Breast epithelium (tissue), 4 donors: ENCODE results near the gene SUPT20H. TPM values are rescaled to one million over a fixed set of nuclear protein-coding genes. Genes with fewer than 3 reads are reported as not detected.

Experiments
- DNase-seq, 2 donors: peaks; one replicate each; pipeline ENCODE4 v3.0.0-alpha.2; 2019; ENCODE audit warnings: low spot score in 2 of 2
- H3K27ac ChIP-seq, 2 donors: fragments of 200-600 bp; sonication (generic) in 1 of 2; one replicate each; pipeline ENCODE4 v1.5.1; 2016 to 2019; ENCODE audit warnings: mild to moderate bottlenecking in 1 of 2
- H3K27me3 ChIP-seq, 2 donors: fragments of 200-600 bp; sonication (generic) in 1 of 2; one replicate each; pipeline versions ENCODE4 v1.5.1 to v1.6.0; 2017 to 2019; ENCODE audit warnings: control low read depth in 1 of 2, mild to moderate bottlenecking in 1 of 2
- H3K36me3 ChIP-seq: fragments of 200-600 bp; one replicate; pipeline ENCODE4 v1.5.1; 2019
- H3K4me1 ChIP-seq, 2 donors: fragments of 200-600 bp; sonication (generic); one replicate each; pipeline ENCODE4 v1.5.1; 2016 to 2019; ENCODE audit warnings: control low read depth in 1 of 2
- H3K4me3 ChIP-seq, 3 donors: fragments of 200-600 bp; sonication (generic); 1 replicate in 2 of 3; 2 replicates in 1 of 3; pipeline ENCODE4 v1.5.1; 2016 to 2019; ENCODE audit warnings: mild to moderate bottlenecking in 3 of 3, moderate library complexity in 2 of 3
- H3K9me3 ChIP-seq, 2 donors: fragments of 200-600 bp; sonication (generic) in 1 of 2; one replicate each; pipeline ENCODE4 v1.5.1; 2016 to 2019; ENCODE audit warnings: control low read depth in 1 of 2
- POLR2A ChIP-seq: fragments of 450-650 bp; IDR thresholded peaks from one replicate; pipeline ENCODE4 v1.6.1; 2016; ENCODE audit warnings: antibody characterized with exemption, mild to moderate bottlenecking, moderate library complexity
- POLR2AphosphoS5 ChIP-seq, 3 donors: sonication (generic); formaldehyde crosslinking; IDR thresholded peaks; one replicate each; pipeline ENCODE4 v1.6.1; 2017; ENCODE audit warnings: antibody characterized with exemption in 3 of 3
- intact Hi-C: fragments of 100-400 bp; cut with DNase I; formaldehyde crosslinking; loops from one replicate; pipeline ENCODE4 v1.15.1; 2023; ENCODE audit warnings: low total_unique reads
- total RNA-seq, 3 donors: library from RNA; depleted of rRNA; stranded (reverse); fragments of >200 nt; gene quantifications; one replicate each; pipeline ENCODE4 v1.1.0, GENCODE V29; 2016
- TF ChIP-seq, protein P1 (sequence below), 3 donors: fragments of 450-650 bp; IDR thresholded peaks; one replicate each; pipeline ENCODE4 v1.5.1; 2016 to 2017; ENCODE audit warnings: antibody characterized with exemption in 3 of 3, mild to moderate bottlenecking in 3 of 3, moderate library complexity in 3 of 3

Gene SUPT20H
- total RNA-seq, 3 donors from 2014 or later, result 33.4 to 94.8 (median 55.7) TPM

DNA sequence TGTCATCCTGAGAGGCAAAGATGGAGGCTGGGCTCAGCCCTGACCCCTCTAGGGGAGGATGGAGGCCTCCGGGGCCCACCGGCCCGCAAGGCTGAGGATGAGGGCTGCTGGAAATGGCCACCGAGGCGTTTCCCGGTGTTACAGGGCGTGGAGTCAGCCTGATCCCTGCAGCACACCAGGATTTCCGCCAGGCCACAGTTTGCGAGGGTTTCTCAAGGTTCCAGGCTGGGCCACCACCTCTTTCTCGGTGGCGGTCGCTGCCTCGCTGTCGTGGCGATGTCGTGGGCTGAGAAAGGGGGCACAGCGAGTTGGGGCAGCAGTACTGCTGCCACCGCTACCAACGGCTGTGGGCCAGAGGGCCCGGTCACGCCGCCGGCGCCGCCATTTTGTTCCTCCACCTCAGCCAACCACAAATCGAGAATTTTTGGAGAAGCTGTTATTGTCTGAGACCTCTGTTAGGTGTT lies 45.8 kb upstream of the SUPT20H start, which contains the start of gene CSNK1A1L:
Gene CSNK1A1L (minus strand): TSS at position 414 of the 464 bp plus-strand sequence. CDS start 408 bp downstream, at position 6.
- Histone ChIP-seq H3K4me1 (no peaks in the 10 kb centered on the region), H3K36me3 (no peaks in the 10 kb centered on the region), H3K27ac (no peak within 1 kb of the TSS), H3K4me3 (no peak within 1 kb of the TSS), H3K27me3 (no peaks in the 10 kb centered on the region), H3K9me3 (no peaks in the 10 kb centered on the region)
- no peak for DNase-seq
- TF ChIP-seq POLR2A (no peak), POLR2AphosphoS5 (IDR thresholded peaks at IDR 0.05) (no peak)
- TF ChIP-seq, protein P1, sequence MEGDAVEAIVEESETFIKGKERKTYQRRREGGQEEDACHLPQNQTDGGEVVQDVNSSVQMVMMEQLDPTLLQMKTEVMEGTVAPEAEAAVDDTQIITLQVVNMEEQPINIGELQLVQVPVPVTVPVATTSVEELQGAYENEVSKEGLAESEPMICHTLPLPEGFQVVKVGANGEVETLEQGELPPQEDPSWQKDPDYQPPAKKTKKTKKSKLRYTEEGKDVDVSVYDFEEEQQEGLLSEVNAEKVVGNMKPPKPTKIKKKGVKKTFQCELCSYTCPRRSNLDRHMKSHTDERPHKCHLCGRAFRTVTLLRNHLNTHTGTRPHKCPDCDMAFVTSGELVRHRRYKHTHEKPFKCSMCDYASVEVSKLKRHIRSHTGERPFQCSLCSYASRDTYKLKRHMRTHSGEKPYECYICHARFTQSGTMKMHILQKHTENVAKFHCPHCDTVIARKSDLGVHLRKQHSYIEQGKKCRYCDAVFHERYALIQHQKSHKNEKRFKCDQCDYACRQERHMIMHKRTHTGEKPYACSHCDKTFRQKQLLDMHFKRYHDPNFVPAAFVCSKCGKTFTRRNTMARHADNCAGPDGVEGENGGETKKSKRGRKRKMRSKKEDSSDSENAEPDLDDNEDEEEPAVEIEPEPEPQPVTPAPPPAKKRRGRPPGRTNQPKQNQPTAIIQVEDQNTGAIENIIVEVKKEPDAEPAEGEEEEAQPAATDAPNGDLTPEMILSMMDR (IDR thresholded peaks at IDR 0.05), result no peak
- intact Hi-C loops, result no loop called here

GRCh38 chr13:37102896-37103295 lies 43.4 kb upstream of the SUPT20H start:
- no peak overlapping the region for H3K4me3 ChIP-seq
- no peaks in the 10 kb centered on the region for H3K27me3 ChIP-seq
- H3K9me3 ChIP-seq, result no peaks in the 10 kb centered on the region
- H3K36me3 ChIP-seq, result no peaks in the 10 kb centered on the region
- intact Hi-C loops, result no loop called here
- H3K27ac ChIP-seq, result no peak overlapping the region
- no peaks in the 10 kb centered on the region for H3K4me1 ChIP-seq
- TF ChIP-seq POLR2AphosphoS5 (IDR thresholded peaks at IDR 0.05), result no peak
- TF ChIP-seq POLR2A, result no peak
- TF ChIP-seq, protein P1 (IDR thresholded peaks at IDR 0.05), result no peak
- no peak for DNase-seq

GRCh38 chr13:37101201-37101600 lies 41.7 kb upstream of the SUPT20H start:
- Histone ChIP-seq H3K27ac (no peak overlapping the region), H3K4me3 (no peak overlapping the region), H3K9me3 (no peaks in the 10 kb centered on the region), H3K4me1 (no peaks in the 10 kb centered on the region), H3K36me3 (no peaks in the 10 kb centered on the region), H3K27me3 (no peaks in the 10 kb centered on the region)
- intact Hi-C loops, result no loop called here
- no peak for DNase-seq
- no peak for TF ChIP-seq POLR2AphosphoS5 (IDR thresholded peaks at IDR 0.05)
- TF ChIP-seq, protein P1 (IDR thresholded peaks at IDR 0.05), result no peak
- no peak for TF ChIP-seq POLR2A

GRCh38 chr13:37100731-37101130 lies 41.2 kb upstream of the SUPT20H start:
- no peaks in the 10 kb centered on the region for H3K36me3 ChIP-seq
- TF ChIP-seq POLR2AphosphoS5 (IDR thresholded peaks at IDR 0.05) (no peak), POLR2A (no peak)
- TF ChIP-seq, protein P1 (IDR thresholded peaks at IDR 0.05), result no peak
- no peaks in the 10 kb centered on the region for H3K9me3 ChIP-seq
- H3K4me3 ChIP-seq, result no peak overlapping the region
- no peak overlapping the region for H3K27ac ChIP-seq
- no peak for DNase-seq
- H3K27me3 ChIP-seq, result no peaks in the 10 kb centered on the region
- intact Hi-C loops, result no loop called here
- H3K4me1 ChIP-seq, result no peaks in the 10 kb centered on the region

DNA sequence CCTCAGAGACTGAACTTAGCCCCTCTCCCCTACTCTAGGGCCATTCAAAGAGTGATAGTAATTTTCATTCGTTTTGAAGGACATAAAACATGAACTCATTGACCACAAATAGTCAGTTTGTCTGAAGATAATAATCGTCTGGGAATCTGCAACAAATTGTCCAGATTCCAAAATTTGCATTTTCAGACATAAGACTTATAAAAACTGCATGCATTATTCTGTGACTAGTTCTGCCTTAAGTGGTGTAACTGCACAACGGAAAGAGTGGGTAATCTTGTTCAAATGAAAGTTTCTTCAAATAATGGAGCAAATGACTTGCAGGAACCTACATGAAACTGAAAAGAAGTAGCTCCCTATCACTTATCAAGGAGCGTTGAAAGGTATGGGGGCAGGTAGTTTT lies 37.6 kb upstream of the SUPT20H start:
- H3K4me3 ChIP-seq, result no peak overlapping the region
- no peak overlapping the region for H3K27ac ChIP-seq
- intact Hi-C loops, result no loop called here
- H3K9me3 ChIP-seq, result no peaks in the 10 kb centered on the region
- no peak for DNase-seq
- H3K4me1 ChIP-seq, result no peaks in the 10 kb centered on the region
- H3K36me3 ChIP-seq, result no peaks in the 10 kb centered on the region
- no peak for TF ChIP-seq POLR2A
- no peaks in the 10 kb centered on the region for H3K27me3 ChIP-seq

DNA sequence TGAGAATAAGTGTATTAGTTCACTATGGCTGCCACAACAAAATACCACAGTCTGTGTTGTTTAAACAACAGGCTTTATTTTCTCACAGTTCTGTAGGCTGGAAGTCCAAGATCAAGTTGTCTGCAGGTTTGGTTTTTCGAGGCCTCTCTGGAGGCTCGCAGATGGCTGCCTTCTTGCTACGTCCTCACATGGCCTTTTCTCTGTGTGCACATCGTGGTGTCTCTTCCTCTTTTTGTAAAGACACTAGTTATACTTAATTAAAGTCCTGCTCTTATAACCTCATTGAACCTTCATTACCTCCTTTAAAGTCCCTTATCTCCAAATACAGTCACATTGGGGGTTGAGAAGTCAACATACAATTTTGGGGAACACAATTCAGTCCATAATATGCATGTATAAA lies 35.4 kb upstream of the SUPT20H start:
- no peak overlapping the region for H3K4me3 ChIP-seq
- H3K9me3 ChIP-seq, result no peaks in the 10 kb centered on the region
- no peak overlapping the region for H3K27ac ChIP-seq
- intact Hi-C loops, result no loop called here
- H3K4me1 ChIP-seq, result no peaks in the 10 kb centered on the region
- H3K27me3 ChIP-seq, result no peaks in the 10 kb centered on the region
- no peaks in the 10 kb centered on the region for H3K36me3 ChIP-seq
- TF ChIP-seq, protein P1 (IDR thresholded peaks at IDR 0.05), result no peak
- no peak for TF ChIP-seq POLR2A
- TF ChIP-seq POLR2AphosphoS5 (IDR thresholded peaks at IDR 0.05), result no peak
- no peak for DNase-seq
